ENCODE data around the gene MSRB3.

DNA sequence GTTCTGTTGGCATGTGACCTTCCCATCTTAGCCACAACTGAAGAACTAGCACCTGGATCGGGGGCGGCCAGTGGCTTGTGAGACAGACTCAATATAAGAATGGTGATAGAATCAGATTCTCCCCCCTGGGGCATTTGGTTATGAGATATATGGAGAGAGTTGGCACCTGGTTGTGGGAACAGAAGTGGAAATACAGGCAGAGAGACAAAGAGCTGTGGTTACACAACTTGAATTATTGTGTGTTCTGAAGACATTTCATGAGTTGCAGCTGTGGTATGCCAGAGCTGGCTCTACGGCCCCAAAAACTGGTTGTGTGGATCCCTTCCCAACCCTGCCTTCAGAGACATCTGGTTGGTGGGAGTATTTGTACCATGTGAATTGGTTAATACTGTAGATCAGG, 2.9 kb upstream of the MSRB3 start:
- TF ChIP-seq, protein P1, sequence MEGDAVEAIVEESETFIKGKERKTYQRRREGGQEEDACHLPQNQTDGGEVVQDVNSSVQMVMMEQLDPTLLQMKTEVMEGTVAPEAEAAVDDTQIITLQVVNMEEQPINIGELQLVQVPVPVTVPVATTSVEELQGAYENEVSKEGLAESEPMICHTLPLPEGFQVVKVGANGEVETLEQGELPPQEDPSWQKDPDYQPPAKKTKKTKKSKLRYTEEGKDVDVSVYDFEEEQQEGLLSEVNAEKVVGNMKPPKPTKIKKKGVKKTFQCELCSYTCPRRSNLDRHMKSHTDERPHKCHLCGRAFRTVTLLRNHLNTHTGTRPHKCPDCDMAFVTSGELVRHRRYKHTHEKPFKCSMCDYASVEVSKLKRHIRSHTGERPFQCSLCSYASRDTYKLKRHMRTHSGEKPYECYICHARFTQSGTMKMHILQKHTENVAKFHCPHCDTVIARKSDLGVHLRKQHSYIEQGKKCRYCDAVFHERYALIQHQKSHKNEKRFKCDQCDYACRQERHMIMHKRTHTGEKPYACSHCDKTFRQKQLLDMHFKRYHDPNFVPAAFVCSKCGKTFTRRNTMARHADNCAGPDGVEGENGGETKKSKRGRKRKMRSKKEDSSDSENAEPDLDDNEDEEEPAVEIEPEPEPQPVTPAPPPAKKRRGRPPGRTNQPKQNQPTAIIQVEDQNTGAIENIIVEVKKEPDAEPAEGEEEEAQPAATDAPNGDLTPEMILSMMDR (IDR thresholded peaks at IDR 0.05; ENCODE audit: extremely low read depth in 1 of 2, insufficient read depth in 1 of 2, low read depth in 1 of 2, low read length in 2 of 2): no peak
- TF ChIP-seq EZH2 (IDR thresholded peaks at IDR 0.05; ENCODE audit: borderline replicate concordance, low read depth, low read length, severe bottlenecking) (no peak), POLR2A (IDR thresholded peaks at IDR 0.05; ENCODE audit: low read depth, low read length) (no peak), POLR2AphosphoS5 (IDR thresholded peaks at IDR 0.05; ENCODE audit: insufficient read depth, low read depth, low read length) (no peak), MYC (IDR thresholded peaks at IDR 0.05; ENCODE audit: low read depth, low read length) (no peak), FOS (IDR thresholded peaks at IDR 0.05; ENCODE audit: borderline replicate concordance, insufficient read depth, low read length) (no peak)
- TF ChIP-seq, protein P2, sequence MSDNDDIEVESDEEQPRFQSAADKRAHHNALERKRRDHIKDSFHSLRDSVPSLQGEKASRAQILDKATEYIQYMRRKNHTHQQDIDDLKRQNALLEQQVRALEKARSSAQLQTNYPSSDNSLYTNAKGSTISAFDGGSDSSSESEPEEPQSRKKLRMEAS (IDR thresholded peaks at IDR 0.05; ENCODE audit: insufficient read depth, insufficient read length): no peak
